Measurements from ENCODE around the gene FOXRED2.
"Not testable (repeated sequence)": the region's sequence is repeated elsewhere in the genome, so short reads cannot be mapped to it uniquely, and the experiment has no call there.

FOXRED2 gene

GRCh38 chr22:36456464-36456845, 50.4 kb downstream of the FOXRED2 start:
- intact Hi-C loops (cut with micrococcal nuclease), result no loop called here
- Mint-ChIP-seq H3K27me3 (peaks cover 2% of the 10 kb centered on the region), H3K9me3 (no peaks in the 10 kb centered on the region), H3K4me3 (no peak overlapping the region), H3K36me3 (ENCODE audit: low read depth) (no peaks in the 10 kb centered on the region), H3K4me1 (ENCODE audit: low read depth) (peaks cover 46% of the 10 kb centered on the region), H3K27ac (peak overlapping the region; percentile 42)

GRCh38 chr22:36455571-36456463, 51.0 kb downstream of the FOXRED2 start:
- H3K9me3 Mint-ChIP-seq, result no peaks in the 10 kb centered on the region
- no peaks in the 10 kb centered on the region for H3K36me3 Mint-ChIP-seq (ENCODE audit: low read depth)
- intact Hi-C loops (cut with micrococcal nuclease), result no loop called here
- H3K27me3 Mint-ChIP-seq, result peaks cover 2% of the 10 kb centered on the region
- H3K4me3 Mint-ChIP-seq, result peak overlapping the region; percentile 20
- H3K27ac Mint-ChIP-seq, result peak overlapping the region; percentile 42
- peaks cover 46% of the 10 kb centered on the region for H3K4me1 Mint-ChIP-seq (ENCODE audit: low read depth)

- Mint-ChIP-seq H3K9me3 (no peaks in the 10 kb centered on the region), H3K4me1 (ENCODE audit: low read depth) (peaks cover 47% of the 10 kb centered on the region), H3K36me3 (ENCODE audit: low read depth) (no peaks in the 10 kb centered on the region), H3K27ac (peak overlapping the region; percentile 68), H3K4me3 (peak overlapping the region; percentile 68), H3K27me3 (peaks cover 2% of the 10 kb centered on the region)
- intact Hi-C loops (cut with micrococcal nuclease), result loop anchor here (5.0 kb wide), 2 partner anchors 68 to 123 kb away; partner anchors contain the start of gene MYH9
These were observed 51.8 kb downstream of the FOXRED2 start for GRCh38 chr22:36454916-36455570.

- H3K27ac Mint-ChIP-seq, result no peak overlapping the region
- H3K36me3 Mint-ChIP-seq (ENCODE audit: low read depth), result no peaks in the 10 kb centered on the region
- peaks cover 2% of the 10 kb centered on the region for H3K27me3 Mint-ChIP-seq
- H3K4me3 Mint-ChIP-seq, result peak overlapping the region; percentile 68
- H3K4me1 Mint-ChIP-seq (ENCODE audit: low read depth), result peaks cover 59% of the 10 kb centered on the region
- intact Hi-C loops (cut with micrococcal nuclease), result loop anchor here (5.0 kb wide), 2 partner anchors 67 to 122 kb away; partner anchors contain the start of gene MYH9
- no peaks in the 10 kb centered on the region for H3K9me3 Mint-ChIP-seq
These were observed 52.9 kb downstream of the FOXRED2 start for GRCh38 chr22:36453855-36454378.

- H3K27ac Mint-ChIP-seq; H3K9me3 Mint-ChIP-seq; H3K4me3 Mint-ChIP-seq; H3K27me3 Mint-ChIP-seq; H3K36me3 Mint-ChIP-seq (ENCODE audit: low read depth): not testable (repeated sequence)
- peaks cover 62% of the 10 kb centered on the region for H3K4me1 Mint-ChIP-seq (ENCODE audit: low read depth)
- intact Hi-C loops (cut with micrococcal nuclease), result loop anchor here (5.0 kb wide), 2 partner anchors 66 to 121 kb away; partner anchors contain the start of gene MYH9
These were observed 53.7 kb downstream of the FOXRED2 start for GRCh38 chr22:36452978-36453607.

- Mint-ChIP-seq H3K4me1 (ENCODE audit: low read depth) (peaks cover 61% of the 10 kb centered on the region), H3K9me3 (no peaks in the 10 kb centered on the region), H3K27ac (peak overlapping the region; percentile 77), H3K27me3 (peaks cover 2% of the 10 kb centered on the region), H3K4me3 (no peak overlapping the region), H3K36me3 (ENCODE audit: low read depth) (no peaks in the 10 kb centered on the region)
- intact Hi-C loops (cut with micrococcal nuclease), result loop anchor here (5.0 kb wide), 2 partner anchors 65 to 120 kb away; partner anchors contain the start of gene MYH9
These were observed 54.4 kb downstream of the FOXRED2 start for GRCh38 chr22:36452250-36452977.

- not testable (repeated sequence) for H3K9me3 Mint-ChIP-seq; H3K36me3 Mint-ChIP-seq (ENCODE audit: low read depth); H3K27me3 Mint-ChIP-seq; H3K4me3 Mint-ChIP-seq
- intact Hi-C loops (cut with micrococcal nuclease), result loop anchor here (5.0 kb wide), 2 partner anchors 64 to 119 kb away; partner anchors contain the start of gene MYH9
- peak overlapping the region; percentile 77 for H3K27ac Mint-ChIP-seq
- H3K4me1 Mint-ChIP-seq (ENCODE audit: low read depth), result peaks cover 57% of the 10 kb centered on the region
These were observed 55.9 kb downstream of the FOXRED2 start for GRCh38 chr22:36450923-36451322.

GRCh38 chr22:36449596-36450175, 57.2 kb downstream of the FOXRED2 start:
- Mint-ChIP-seq H3K4me1 (ENCODE audit: low read depth) (peaks cover 62% of the 10 kb centered on the region), H3K27ac (peak overlapping the region; percentile 27), H3K27me3 (no peaks in the 10 kb centered on the region), H3K9me3 (no peaks in the 10 kb centered on the region), H3K4me3 (no peak overlapping the region), H3K36me3 (ENCODE audit: low read depth) (no peaks in the 10 kb centered on the region)
- intact Hi-C loops (cut with micrococcal nuclease), result loop anchor here (5.0 kb wide), 2 partner anchors 62 to 117 kb away; partner anchors contain the start of gene MYH9

GRCh38 chr22:36447632-36448031, 59.2 kb downstream of the FOXRED2 start:
- Mint-ChIP-seq H3K4me3 (no peak overlapping the region), H3K27me3 (no peaks in the 10 kb centered on the region), H3K4me1 (ENCODE audit: low read depth) (peaks cover 67% of the 10 kb centered on the region), H3K36me3 (ENCODE audit: low read depth) (no peaks in the 10 kb centered on the region), H3K27ac (no peak overlapping the region), H3K9me3 (no peaks in the 10 kb centered on the region)
- intact Hi-C loops (cut with micrococcal nuclease), result no loop called here

GRCh38 chr22:36445158-36445668, 61.6 kb downstream of the FOXRED2 start:
- H3K9me3 Mint-ChIP-seq, result no peaks in the 10 kb centered on the region
- no peaks in the 10 kb centered on the region for H3K27me3 Mint-ChIP-seq
- peaks cover 66% of the 10 kb centered on the region for H3K4me1 Mint-ChIP-seq (ENCODE audit: low read depth)
- H3K36me3 Mint-ChIP-seq (ENCODE audit: low read depth), result no peaks in the 10 kb centered on the region
- H3K27ac Mint-ChIP-seq, result peak overlapping the region; percentile 30
- no peak overlapping the region for H3K4me3 Mint-ChIP-seq
- intact Hi-C loops (cut with micrococcal nuclease), result no loop called here

GRCh38 chr22:36443198-36443770, 63.6 kb downstream of the FOXRED2 start:
- Mint-ChIP-seq H3K4me3 (no peak overlapping the region), H3K4me1 (ENCODE audit: low read depth) (peaks cover 57% of the 10 kb centered on the region), H3K9me3 (no peaks in the 10 kb centered on the region), H3K27ac (peak overlapping the region; percentile 46), H3K36me3 (ENCODE audit: low read depth) (no peaks in the 10 kb centered on the region), H3K27me3 (no peaks in the 10 kb centered on the region)
- intact Hi-C loops (cut with micrococcal nuclease), result no loop called here

- no peak overlapping the region for H3K27ac Mint-ChIP-seq
- intact Hi-C loops (cut with micrococcal nuclease), result no loop called here
- H3K27me3 Mint-ChIP-seq, result no peaks in the 10 kb centered on the region
- H3K36me3 Mint-ChIP-seq (ENCODE audit: low read depth), result no peaks in the 10 kb centered on the region
- H3K9me3 Mint-ChIP-seq, result no peaks in the 10 kb centered on the region
- H3K4me3 Mint-ChIP-seq, result no peak overlapping the region
- H3K4me1 Mint-ChIP-seq (ENCODE audit: low read depth), result peaks cover 54% of the 10 kb centered on the region
These were observed 64.2 kb downstream of the FOXRED2 start for GRCh38 chr22:36442506-36443197.
